H7 (cell line): ENCODE measurements around the gene GDF7. TPM values are rescaled to one million over a fixed set of nuclear protein-coding genes. Genes with fewer than 3 reads are reported as not detected.
"Not testable (repeated sequence)": the region's sequence is repeated elsewhere in the genome, so short reads cannot be mapped to it uniquely, and the experiment has no call there.

Experiments used
- DNase-seq: peaks from one replicate; pipeline ENCODE4 v3.0.0; 2012
- H3K27me3 ChIP-seq: 2 replicates; pipeline ENCODE4 v1.6.0; 2011; ENCODE audit warnings: mild to moderate bottlenecking, low read length; ENCODE audit not compliant: control insufficient read depth, insufficient read depth
- H3K36me3 ChIP-seq: replicated peaks from 2 replicates; pipeline ENCODE4 v1.5.1; 2011; ENCODE audit warnings: low read length; ENCODE audit not compliant: control insufficient read depth, insufficient read depth
- H3K4me3 ChIP-seq: 2 replicates; pipeline ENCODE4 v1.5.1; 2011; ENCODE audit warnings: low read depth, mild to moderate bottlenecking, control low read depth, low read length, moderate library complexity; ENCODE audit not compliant: insufficient read depth
- total RNA-seq: library from RNA; depleted of rRNA; stranded (reverse); fragments of >200 nt; shearing (Covaris generic); gene quantifications from 2 replicates; pipeline ENCODE4 v1.2.3, GENCODE V29; 2014

The GDF7 gene
- total RNA-seq, 1 experiment from 2014 or later: 1.4 TPM

GRCh38 chr2:20698916-20699613, 32.1 kb downstream of the GDF7 start:
- H3K4me3 ChIP-seq: no peak overlapping the region
- H3K36me3 ChIP-seq: no peaks in the 10 kb centered on the region
- DNase-seq: no peak
- H3K27me3 ChIP-seq: no peaks in the 10 kb centered on the region

DNA sequence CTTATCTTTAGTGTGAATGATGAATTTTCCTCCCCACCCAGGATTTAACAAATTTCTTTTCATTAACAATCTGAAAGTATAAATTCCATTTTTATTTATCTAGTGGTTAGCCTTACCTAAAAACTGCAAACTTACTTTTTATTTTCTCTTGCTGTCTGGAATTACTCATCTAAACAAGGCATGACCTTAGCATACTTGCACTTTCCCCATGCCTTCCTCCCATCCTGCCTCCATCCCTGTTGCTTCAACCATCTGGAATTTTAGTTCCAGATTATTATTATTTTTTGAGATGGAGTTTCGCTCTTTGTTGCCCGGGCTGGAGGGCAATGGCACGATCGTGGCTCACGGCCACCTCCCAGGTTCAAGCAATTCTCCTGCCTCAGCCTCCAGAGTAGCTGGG, 35.6 kb downstream of the GDF7 start:
- H3K36me3 ChIP-seq: no peaks in the 10 kb centered on the region
- DNase-seq: no peak
- H3K4me3 ChIP-seq: no peak overlapping the region
- H3K27me3 ChIP-seq: no peaks in the 10 kb centered on the region

DNA sequence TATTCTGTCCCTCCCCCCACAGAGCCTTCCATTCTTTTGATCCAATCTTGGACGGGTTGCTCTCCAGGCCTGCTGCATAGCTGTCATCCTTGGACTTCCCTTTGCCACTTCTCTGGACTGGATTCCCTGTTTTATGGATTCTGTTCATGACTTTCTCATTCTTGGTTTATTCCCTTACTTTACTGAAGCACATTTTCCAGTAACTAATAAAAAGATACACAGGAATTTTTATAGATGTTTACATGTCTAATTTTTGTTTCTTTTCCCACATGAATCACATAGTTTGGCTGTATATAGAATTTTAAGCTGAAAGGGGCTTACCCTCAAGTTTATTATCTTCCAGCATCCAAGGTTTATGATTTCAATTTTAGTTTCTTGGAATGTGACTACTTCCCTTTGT, 37.9 kb downstream of the GDF7 start:
- no peaks in the 10 kb centered on the region for H3K27me3 ChIP-seq
- no peaks in the 10 kb centered on the region for H3K36me3 ChIP-seq
- DNase-seq: no peak
- H3K4me3 ChIP-seq: no peak overlapping the region

DNA sequence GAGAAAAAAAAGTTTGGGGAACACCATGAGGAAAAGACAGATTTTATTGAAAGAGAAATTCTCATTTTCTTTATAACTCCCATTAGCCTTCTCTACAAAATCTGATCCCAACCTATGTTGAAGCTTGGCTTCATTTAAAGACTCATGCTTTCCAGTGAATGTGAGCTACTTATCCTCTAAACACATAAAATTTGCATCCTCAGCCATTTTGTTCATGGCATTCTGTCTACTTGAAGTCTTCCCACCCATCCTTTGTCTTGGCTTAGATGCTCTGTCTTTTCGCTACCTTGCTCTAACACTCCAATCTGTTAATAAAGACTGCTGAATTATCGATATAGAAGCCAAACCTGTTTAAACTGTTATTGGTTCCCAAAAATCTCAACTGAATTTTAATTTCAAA, 39.3 kb downstream of the GDF7 start:
- no peak overlapping the region for H3K4me3 ChIP-seq
- H3K27me3 ChIP-seq: no peaks in the 10 kb centered on the region
- no peaks in the 10 kb centered on the region for H3K36me3 ChIP-seq
- DNase-seq: no peak

GRCh38 chr2:20706786-20707185, 39.8 kb downstream of the GDF7 start:
- H3K36me3 ChIP-seq: no peaks in the 10 kb centered on the region
- no peak for DNase-seq
- H3K4me3 ChIP-seq: no peak overlapping the region
- no peaks in the 10 kb centered on the region for H3K27me3 ChIP-seq

GRCh38 chr2:20707601-20708000, 40.7 kb downstream of the GDF7 start:
- no peak for DNase-seq
- no peaks in the 10 kb centered on the region for H3K27me3 ChIP-seq
- H3K4me3 ChIP-seq: no peak overlapping the region
- no peaks in the 10 kb centered on the region for H3K36me3 ChIP-seq

GRCh38 chr2:20711641-20712040, 44.7 kb downstream of the GDF7 start:
- not testable (repeated sequence) for H3K36me3 ChIP-seq, H3K4me3 ChIP-seq, H3K27me3 ChIP-seq, DNase-seq

DNA sequence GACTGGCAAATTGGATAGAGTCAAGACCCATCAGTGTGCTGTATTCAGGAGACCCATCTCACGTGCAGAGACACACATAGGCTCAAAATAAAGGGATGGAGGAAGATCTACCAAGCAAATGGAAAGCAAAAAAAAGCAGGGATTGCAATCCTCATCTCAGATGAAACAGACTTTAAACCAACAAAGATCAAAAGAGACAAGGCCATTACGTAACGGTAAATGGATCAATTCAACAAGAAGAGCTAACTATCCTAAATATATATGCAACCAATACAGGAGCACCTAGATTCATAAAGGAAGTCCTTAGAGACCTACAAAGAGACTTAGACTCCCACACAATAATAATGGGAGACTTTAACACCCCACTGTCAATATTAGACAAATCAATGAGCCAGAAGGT, 46.6 kb downstream of the GDF7 start:
- not testable (repeated sequence) for DNase-seq, H3K4me3 ChIP-seq, H3K36me3 ChIP-seq, H3K27me3 ChIP-seq

- not testable (repeated sequence) for H3K4me3 ChIP-seq, DNase-seq, H3K36me3 ChIP-seq, H3K27me3 ChIP-seq
Measured at GRCh38 chr2:20714412-20714811, 47.5 kb downstream of the GDF7 start.

DNA sequence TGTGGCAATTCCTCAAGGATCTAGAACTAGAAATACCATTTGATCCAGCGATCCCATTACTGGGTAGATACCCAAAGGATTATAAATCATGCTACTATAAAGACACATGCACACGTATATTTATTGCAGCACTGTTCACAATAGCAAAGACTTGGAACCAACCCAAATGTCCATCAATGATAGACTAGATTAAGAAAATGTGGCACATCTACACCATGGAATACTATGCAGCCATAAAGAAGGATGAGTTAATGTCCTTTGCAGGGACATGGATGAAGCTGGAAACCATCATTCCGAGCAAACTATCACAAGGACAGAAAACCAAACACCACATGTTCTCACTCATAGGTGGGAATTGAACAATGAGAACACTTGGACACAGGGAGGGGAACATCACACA, 49.2 kb downstream of the GDF7 start:
- not testable (repeated sequence) for H3K4me3 ChIP-seq, H3K36me3 ChIP-seq, DNase-seq, H3K27me3 ChIP-seq

DNA sequence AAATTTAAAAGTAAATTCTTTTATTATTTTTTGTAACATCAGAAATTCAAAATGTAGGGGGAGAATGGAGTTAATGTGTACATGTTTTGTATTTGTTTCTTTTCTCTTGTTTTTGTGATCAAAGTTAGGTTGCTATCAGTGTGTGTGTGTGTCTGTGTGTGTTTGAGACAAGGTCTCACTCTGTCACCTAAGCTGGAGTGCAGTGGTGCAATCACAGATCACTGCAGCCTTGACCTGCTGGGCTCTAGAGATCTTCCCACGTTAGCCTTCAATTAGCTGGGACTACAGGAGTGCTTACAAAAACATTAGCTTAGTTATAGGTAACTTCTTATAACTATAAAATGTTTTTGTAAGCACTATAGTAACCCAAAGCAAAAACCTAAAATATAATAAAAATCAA, 50.7 kb downstream of the GDF7 start:
- Histone ChIP-seq H3K4me3 (no peak overlapping the region), H3K36me3 (no peaks in the 10 kb centered on the region), H3K27me3 (no peaks in the 10 kb centered on the region)
- no peak for DNase-seq

DNA sequence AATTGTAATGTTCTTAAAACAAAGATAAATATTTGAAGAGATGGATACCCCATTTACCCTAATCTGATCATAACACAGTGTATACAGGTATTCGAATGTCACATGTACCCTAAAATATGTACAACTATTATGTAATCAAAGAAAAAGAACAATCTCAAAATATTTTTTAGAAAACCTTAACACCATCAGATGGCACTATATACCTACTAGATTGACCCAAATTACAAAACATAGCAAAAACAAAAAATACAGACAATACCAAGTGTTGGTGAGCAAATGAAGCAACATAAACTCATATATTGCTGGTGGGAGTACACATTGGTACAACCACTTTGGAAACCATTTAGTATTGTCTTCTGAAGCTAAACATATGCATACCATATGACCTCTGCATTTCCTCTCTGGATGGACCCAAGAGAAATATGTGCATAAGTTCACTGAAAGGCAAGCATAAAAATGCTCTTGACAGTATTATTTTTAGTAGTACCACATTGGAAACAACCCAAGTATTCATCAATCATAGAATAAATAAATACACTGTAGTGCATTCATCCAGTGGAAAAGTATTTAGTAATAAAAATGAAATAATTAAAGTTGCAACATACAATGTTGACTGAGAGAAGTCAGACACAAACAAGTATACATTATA, 55.8 kb downstream of the GDF7 start:
- H3K36me3 ChIP-seq: no peaks in the 10 kb centered on the region
- no peak for DNase-seq
- H3K4me3 ChIP-seq: no peak overlapping the region
- no peaks in the 10 kb centered on the region for H3K27me3 ChIP-seq

- no peaks in the 10 kb centered on the region for H3K36me3 ChIP-seq
- no peak for DNase-seq
- no peaks in the 10 kb centered on the region for H3K27me3 ChIP-seq
- H3K4me3 ChIP-seq: no peak overlapping the region
Measured at GRCh38 chr2:20723543-20723942, 56.6 kb downstream of the GDF7 start.

DNA sequence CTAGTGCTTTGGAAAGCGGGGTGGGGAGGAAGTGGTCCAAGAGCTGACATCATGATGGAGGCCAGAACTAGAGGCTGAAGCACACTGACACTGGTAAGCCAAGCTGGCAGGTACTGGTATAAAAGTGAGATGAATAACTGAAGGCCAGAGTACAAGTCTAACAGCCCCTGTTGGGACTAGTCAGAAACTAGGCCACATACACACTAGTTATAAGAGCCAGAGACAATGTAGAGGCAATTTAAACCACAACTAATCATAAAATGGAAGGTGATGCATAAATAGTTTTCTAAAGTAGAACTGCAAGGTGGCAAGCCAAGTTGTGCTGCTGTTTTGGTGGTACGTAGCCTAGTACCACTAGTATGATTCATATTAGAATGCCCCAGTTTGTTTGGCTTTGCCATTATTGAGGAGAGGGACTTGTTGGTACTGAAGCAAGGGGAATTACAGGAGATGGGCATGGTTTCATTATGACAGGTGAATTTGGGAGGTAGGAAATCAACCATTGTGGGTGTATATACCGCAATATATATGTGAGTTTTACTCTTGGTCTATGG, 57.6 kb downstream of the GDF7 start:
- H3K36me3 ChIP-seq: no peaks in the 10 kb centered on the region
- no peak overlapping the region for H3K4me3 ChIP-seq
- no peak for DNase-seq
- no peaks in the 10 kb centered on the region for H3K27me3 ChIP-seq

GRCh38 chr2:20725782-20726181, 58.8 kb downstream of the GDF7 start:
- no peaks in the 10 kb centered on the region for H3K36me3 ChIP-seq
- no peak overlapping the region for H3K4me3 ChIP-seq
- H3K27me3 ChIP-seq: no peaks in the 10 kb centered on the region
- DNase-seq: no peak
